Right renal pelvis (tissue), 4 donors: Measurements from ENCODE around the gene HOXD8. TPM values are rescaled to one million over a fixed set of nuclear protein-coding genes. Genes with fewer than 3 reads are reported as not detected.

Experiments used
- DNase-seq, 4 donors: peaks; one replicate each; pipeline ENCODE4 v3.0.0-alpha.2; 2013; ENCODE audit warnings: low read depth in 4 of 4, low spot score in 3 of 4, missing footprints in 1 of 4
- polyA plus RNA-seq, 4 donors: library from polyadenylated mRNA; unstranded; fragments of 120-200 nt; gene quantifications; one replicate each; pipeline ENCODE4 v1.2.1, GENCODE V29; 2013; ENCODE audit not compliant: insufficient read length in 4 of 4

The HOXD8 gene
- polyA plus RNA-seq: 100 to 1,000 TPM; 212 to 250 (median 235) TPM

DNA sequence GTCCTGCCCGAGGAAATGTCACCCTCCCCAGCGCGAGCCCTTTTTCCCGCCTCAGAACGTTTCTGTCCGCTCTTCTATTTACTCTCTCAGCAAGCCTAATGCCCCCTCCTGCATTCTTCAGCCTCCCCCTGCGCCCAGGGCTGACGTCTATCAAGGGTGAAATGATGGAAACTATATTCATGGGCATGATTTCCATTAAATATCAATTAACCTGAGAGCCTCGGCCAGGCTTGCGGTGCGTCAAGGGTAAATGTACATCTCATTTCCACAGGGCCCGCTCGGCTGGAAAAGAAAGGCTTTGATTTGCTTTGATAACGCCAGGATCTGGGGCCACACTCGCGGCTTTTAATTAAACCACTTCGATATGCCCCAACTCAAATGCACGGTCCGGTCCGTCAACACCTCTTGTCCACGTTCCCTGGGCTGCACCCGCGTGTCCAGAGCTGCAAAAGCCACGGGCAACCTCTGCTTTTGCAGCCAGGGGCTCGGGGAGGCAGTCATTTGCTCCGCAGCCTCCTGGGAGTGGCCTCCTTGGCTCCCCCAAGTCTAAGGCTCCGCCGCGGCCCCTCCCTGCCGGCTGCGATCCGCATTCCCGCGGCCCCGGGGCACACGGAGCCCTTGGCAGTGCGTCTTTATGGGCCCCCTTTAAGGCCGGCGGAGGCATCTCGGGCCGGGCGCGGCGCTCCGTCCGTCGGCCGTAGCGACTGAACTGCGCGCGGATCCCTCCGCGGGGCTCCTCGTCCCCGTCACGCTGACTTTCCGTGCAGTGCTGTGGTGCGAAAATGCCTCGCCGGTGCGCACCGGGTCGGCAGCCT lies at the start of gene HOXD8:
Gene HOXD8, plus strand, starts transcription at position 724 of the 815 bp plus-strand sequence. CDS start 662 bp downstream, outside the sequence.
- no peak for DNase-seq

GRCh38 chr2:176079831-176080539 lies 49.5 kb upstream of the HOXD8 start:
- DNase-seq: no peak

- DNase-seq: no peak
Measured at GRCh38 chr2:176080540-176081375, 48.7 kb upstream of the HOXD8 start.

DNA sequence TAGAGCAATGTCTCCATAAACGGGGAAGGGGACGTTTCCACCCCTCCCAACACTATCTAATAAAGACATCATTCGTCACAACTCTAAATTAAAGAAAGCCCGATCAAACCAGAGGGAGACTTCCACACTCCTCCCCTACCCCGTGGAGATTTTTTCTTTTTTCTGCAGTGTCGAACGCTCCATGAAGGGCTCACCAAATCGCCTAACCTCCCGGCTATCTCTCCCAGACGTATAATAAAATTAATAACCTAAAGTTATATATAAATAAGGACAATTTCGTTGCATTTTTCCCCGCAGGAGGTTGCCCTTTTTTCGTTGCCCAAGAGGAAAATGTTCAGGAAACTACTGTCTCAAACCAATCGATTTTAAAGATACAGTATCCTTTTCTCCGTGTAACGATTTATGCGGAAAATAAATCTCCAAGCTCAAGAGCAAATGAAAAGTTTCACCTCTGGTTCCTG lies 48.1 kb upstream of the HOXD8 start:
- DNase-seq: no peak

GRCh38 chr2:176081837-176082524 lies 47.5 kb upstream of the HOXD8 start:
- DNase-seq: no peak

DNA sequence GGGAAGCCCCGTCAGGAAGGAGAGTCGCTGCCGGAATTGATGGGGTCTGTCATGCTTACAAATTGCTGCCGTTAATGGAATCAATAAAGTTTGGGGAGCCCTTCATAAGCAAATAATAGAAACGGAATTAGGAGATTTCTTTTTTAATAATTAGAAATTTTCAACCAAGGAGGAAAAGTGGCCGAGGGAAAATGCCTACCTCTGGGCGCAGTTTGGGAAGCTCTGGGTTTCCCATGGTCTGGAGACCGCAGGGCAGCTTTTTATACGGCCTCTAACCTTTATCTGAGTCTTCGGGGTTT lies 47.0 kb upstream of the HOXD8 start:
- DNase-seq: no peak

GRCh38 chr2:176082824-176083751 lies 46.4 kb upstream of the HOXD8 start:
- no peak for DNase-seq

GRCh38 chr2:176083796-176084261 lies 45.7 kb upstream of the HOXD8 start, which contains the start of gene EVX2:
EVX2 (minus strand) TSS chr2:176083962; CDS start chr2:176083776, 186 bp downstream.
- no peak for DNase-seq

- no peak for DNase-seq
Measured at GRCh38 chr2:176084611-176085119, 44.8 kb upstream of the HOXD8 start.

DNA sequence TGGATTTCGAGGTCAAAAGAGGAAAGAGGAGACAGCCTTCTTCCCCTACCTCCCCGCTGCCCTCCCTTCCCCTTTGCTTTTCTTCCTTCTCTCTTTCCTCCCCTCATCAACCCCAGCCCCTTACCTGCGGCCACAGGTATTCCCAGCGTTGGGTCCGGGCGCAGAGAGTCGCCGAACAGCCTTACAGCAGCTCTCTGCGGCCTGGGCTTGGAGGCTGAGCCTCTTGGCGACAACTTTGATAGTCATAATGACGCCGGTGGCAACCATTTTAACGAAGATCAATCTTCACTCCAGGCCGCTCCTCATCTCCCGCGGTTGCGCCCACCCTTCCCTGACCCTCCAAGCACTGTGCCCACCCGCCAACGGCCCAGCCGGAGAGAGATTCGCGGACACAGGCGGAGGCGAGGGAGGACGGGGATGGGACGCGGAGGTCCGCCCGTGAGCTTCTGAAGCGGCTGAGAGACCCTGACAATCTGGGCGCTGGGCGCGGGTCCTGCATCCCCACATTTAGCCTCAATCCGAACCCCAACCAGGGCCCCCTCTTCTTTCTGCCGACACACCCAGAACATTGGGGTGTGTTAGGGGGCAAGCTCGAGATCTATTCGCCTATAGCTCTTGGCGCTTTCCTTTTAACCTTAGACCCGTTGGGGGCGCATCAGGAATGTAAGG lies 44.3 kb upstream of the HOXD8 start:
- DNase-seq: no peak

DNA sequence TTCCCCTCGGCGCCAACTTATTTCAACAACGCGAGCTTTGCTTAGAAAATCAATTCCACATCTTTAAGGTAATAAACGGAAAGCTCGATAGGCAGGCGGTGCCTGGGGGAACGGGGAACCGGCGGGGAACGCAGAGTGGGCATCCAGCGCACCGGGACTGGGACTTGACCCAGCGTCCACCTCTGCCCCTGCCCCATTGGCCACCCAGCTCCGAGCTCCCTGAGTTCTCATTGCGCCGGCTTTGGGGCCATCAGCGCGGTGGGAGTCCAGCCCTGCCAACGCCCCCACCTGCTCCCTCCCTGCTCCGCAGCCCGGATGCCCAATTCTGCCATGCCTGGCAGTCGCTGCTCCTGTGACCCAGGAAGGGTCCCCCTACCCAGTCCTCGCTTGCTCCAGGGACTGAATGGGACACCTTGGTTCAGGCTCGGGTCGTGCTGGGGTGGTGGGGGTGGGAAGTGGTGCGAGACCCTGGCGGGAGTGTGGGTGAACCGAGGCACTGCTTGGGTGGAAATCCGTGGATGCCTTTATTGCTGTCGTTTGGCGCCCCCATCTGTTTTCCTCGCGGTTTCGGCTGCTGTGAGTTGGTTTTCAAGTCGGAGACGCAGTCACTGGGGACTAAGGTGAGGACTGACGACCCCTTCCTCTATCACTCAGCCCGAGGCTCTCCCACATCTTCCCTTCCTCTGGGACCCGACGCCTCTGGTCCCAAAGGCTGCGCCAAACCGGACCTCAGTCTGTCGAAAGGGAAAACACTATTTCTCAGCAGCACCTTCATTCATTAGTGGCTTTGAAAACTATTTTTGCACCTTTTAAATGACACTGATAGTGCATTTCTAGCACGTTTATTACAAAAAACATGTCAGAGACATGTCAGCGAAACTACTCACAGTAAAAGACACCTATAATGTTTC lies 43.4 kb upstream of the HOXD8 start:
- no peak for DNase-seq

DNA sequence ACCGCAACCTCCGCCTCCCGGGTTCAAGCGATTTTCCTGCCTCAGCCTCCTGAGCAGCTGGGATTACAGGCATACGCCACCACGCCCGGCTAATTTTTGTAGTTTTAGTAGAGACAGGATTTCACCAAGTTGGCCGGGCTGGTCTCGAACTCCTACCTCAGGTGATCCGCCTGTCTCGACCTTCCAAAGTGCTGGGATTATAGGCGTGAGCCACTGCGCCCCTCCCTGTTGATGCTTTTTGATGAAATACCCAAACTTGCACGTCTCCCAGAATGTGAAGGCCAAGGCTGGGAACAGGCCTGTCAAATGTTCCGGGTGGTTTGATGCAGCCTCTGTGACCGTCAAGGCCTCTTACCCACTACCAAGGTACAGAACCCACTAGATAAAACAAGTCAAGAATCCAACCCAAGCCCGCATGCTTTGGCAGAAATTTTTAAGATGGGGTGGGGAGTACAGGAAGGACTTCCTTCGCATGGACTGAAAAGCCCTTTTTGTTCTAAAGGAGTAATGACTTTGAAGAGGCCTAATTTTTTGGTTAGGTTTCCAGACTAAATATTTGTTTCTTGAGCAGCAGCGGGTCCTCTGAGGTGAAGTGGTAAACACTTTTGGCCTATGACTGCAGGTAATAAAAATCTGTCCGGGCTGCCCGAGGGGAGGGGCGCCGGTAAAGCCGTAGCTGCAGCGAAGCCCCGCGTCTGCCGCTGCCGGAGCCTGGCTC lies 42.0 kb upstream of the HOXD8 start:
- DNase-seq: no peak

DNA sequence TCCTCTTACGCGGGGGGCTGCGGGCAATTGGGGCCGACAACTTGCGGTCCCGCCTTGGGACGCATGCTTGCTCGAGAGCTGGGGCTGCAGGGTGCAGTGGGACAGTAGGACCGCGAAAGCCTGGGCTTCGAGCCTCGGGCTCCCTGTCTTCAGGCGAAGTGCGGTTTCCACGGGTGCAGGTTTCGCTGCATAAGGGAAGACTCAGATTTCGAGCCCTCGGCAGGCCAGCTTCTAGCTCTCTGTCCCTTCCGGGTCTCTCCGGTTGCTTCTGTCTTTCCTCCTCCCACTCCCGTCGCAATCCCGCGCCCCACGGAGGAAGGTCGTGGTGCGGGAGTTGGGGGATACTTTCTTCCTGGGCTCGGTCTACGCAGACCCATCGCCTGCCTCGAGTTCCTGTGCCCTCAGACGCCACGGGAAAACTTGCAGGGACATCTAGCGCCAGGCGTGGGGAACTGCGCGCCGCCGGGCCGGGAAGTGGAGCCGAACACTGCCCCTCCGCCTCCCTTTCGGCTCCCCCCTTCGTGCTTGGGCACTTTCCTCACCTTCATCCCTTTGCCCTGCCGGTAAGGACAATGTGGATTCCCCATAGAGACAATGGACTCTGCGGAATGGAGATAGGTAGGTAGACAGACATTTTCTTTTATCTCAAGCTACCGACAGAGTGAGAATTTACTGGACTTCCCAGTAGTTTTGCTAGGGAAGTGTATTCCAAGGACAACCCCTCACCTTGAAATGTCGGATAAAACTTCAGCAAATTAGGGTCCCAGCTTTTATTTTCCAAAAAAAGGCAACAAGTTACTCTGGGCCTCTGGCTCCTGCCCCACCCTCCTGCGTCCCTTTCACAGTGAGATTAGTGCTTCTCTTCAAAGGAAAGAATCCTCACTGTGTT lies 41.2 kb upstream of the HOXD8 start:
- DNase-seq: no peak

DNA sequence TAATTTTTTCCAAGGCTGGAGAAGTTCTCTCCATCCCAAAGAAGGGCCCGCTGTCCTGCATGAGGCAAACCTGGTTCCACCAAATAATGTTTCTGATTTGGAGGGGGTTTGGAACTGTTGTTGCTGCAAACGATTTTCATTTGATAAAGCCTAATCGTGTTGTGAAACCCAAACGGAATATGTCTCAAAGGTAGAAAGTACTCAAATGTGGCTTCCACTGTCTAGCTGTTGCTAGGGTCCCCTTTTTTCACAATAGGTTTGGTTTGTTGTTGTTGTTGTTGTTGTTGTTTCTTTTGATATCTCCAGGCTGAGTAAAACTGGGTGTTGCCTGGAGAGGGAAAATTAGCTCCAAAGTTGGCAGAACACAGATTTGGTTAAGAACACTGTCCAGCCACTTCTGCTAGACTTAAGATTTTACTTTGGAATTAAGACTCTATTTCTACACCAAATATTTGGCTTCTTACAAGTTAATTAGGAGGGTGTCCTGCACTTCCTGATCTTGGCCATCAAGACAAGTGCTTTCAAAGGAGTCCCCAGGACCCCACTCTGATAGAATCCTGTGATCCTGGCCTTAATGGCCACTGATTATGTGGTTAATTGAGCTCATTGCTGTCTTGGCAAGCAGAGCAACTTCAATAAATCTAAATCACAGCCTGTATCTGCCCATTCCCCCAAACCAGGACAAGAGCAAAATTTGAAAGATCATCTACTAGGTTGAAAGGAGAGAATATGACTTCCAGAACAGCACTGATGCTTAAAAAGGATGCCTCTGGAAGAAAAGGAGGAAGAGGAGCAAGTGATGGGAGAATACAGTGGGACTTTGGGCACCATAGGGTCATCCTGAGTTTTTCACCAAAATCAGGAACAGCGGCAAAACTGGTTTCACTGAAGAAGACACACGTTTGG lies 40.3 kb upstream of the HOXD8 start:
- no peak for DNase-seq
